H9 (cell line): Measurements from ENCODE around the gene GLRA3. TPM values are rescaled to one million over a fixed set of nuclear protein-coding genes. Genes with fewer than 3 reads are reported as not detected.

ENCODE experiments used
- DNase-seq: peaks from one replicate; pipeline ENCODE4 v3.0.0-alpha.2; 2017
- H2AFZ ChIP-seq: one replicate; pipeline ENCODE4 v1.6.1; 2013; ENCODE audit warnings: mild to moderate bottlenecking, low read length, control low read depth, moderate library complexity
- H2AK5ac ChIP-seq: 2 replicates; pipeline ENCODE4 v1.6.1; 2013; ENCODE audit warnings: low read length, control low read depth, mixed read lengths; ENCODE audit not compliant: insufficient read length
- H2BK120ac ChIP-seq: one replicate; pipeline ENCODE4 v1.6.1; 2013; ENCODE audit warnings: low read depth, mild to moderate bottlenecking, low read length, control low read depth, inconsistent platforms; ENCODE audit not compliant: poor library complexity, severe bottlenecking
- H2BK12ac ChIP-seq: 2 replicates; pipeline ENCODE4 v1.6.1; 2013; ENCODE audit warnings: low read length, control low read depth, mixed read lengths, low read depth; ENCODE audit not compliant: insufficient read length
- H2BK15ac ChIP-seq: 2 replicates; pipeline ENCODE4 v1.6.1; 2013; ENCODE audit warnings: low read depth, low read length, control low read depth
- H2BK20ac ChIP-seq: one replicate; pipeline ENCODE4 v1.6.1; 2013; ENCODE audit warnings: low read depth, mild to moderate bottlenecking, low read length, control low read depth, inconsistent platforms; ENCODE audit not compliant: poor library complexity, severe bottlenecking
- H2BK5ac ChIP-seq: 2 replicates; pipeline ENCODE4 v1.6.1; 2013; ENCODE audit warnings: low read length, control low read depth, mixed read lengths; ENCODE audit not compliant: insufficient read length
- H3K14ac ChIP-seq: 2 replicates; pipeline ENCODE4 v1.6.1; 2013; ENCODE audit warnings: low read length, control low read depth; ENCODE audit not compliant: insufficient read depth
- H3K18ac ChIP-seq: 2 replicates; pipeline ENCODE4 v1.6.1; 2013; ENCODE audit warnings: low read depth, mild to moderate bottlenecking, mixed read lengths, low read length, control low read depth; ENCODE audit not compliant: insufficient read length
- H3K23ac ChIP-seq: 2 replicates; pipeline ENCODE4 v1.6.1; 2013; ENCODE audit warnings: low read length, control low read depth, mixed read lengths, low read depth; ENCODE audit not compliant: insufficient read length
- H3K23me2 ChIP-seq: 2 replicates; pipeline ENCODE4 v1.6.1; 2013; ENCODE audit warnings: low read depth, mild to moderate bottlenecking, mixed read lengths, low read length, control low read depth; ENCODE audit not compliant: insufficient read length, poor library complexity, severe bottlenecking
- H3K27ac ChIP-seq: 2 replicates; pipeline ENCODE4 v1.5.1; 2013; ENCODE audit warnings: low read length, control low read depth, mixed read lengths, low read depth; ENCODE audit not compliant: insufficient read length
- H3K27me3 ChIP-seq: 2 replicates; pipeline ENCODE4 v1.6.1; 2013; ENCODE audit warnings: low read length, control low read depth, inconsistent platforms; ENCODE audit not compliant: insufficient read depth
- H3K4ac ChIP-seq: 2 replicates; pipeline ENCODE4 v1.6.1; 2013; ENCODE audit warnings: low read depth, mild to moderate bottlenecking, control low read depth, inconsistent platforms, low read length, moderate library complexity
- H3K4me1 ChIP-seq: 2 replicates; pipeline ENCODE4 v1.6.1; 2013; ENCODE audit warnings: low read length, control low read depth, inconsistent platforms; ENCODE audit not compliant: insufficient read depth
- H3K4me2 ChIP-seq: 2 replicates; pipeline ENCODE4 v1.6.1; 2013; ENCODE audit warnings: low read length, control low read depth, mixed read lengths; ENCODE audit not compliant: insufficient read length, insufficient read depth
- H3K56ac ChIP-seq: 2 replicates; pipeline ENCODE4 v1.6.1; 2013; ENCODE audit warnings: low read depth, mild to moderate bottlenecking, mixed read lengths, low read length, control low read depth; ENCODE audit not compliant: insufficient read length
- H3K79me1 ChIP-seq: 2 replicates; pipeline ENCODE4 v1.6.1; 2013; ENCODE audit warnings: low read depth, mild to moderate bottlenecking, moderate library complexity, low read length, control low read depth, inconsistent platforms; ENCODE audit not compliant: insufficient read depth, poor library complexity, severe bottlenecking
- H3K79me2 ChIP-seq: 2 replicates; pipeline ENCODE4 v1.6.1; 2013; ENCODE audit warnings: low read length, control low read depth, inconsistent platforms; ENCODE audit not compliant: insufficient read depth
- H3K9ac ChIP-seq: 2 replicates; pipeline ENCODE4 v1.6.1; 2013; ENCODE audit warnings: low read length, control low read depth, mixed read lengths; ENCODE audit not compliant: insufficient read length; ENCODE audit errors: extremely low read depth
- H3K9me3 ChIP-seq: one replicate; pipeline ENCODE4 v1.6.1; 2013; ENCODE audit warnings: low read depth, low read length, inconsistent platforms; ENCODE audit not compliant: control insufficient read depth
- H3T11ph ChIP-seq: one replicate; pipeline ENCODE4 v1.6.1; 2013; ENCODE audit warnings: mild to moderate bottlenecking, low read length, control low read depth, inconsistent platforms
- H4K20me1 ChIP-seq: one replicate; pipeline ENCODE4 v1.6.1; 2013; ENCODE audit not compliant: control insufficient read depth, insufficient read length, insufficient read depth
- H4K5ac ChIP-seq: 2 replicates; pipeline ENCODE4 v1.6.1; 2013; ENCODE audit warnings: low read depth, mild to moderate bottlenecking, mixed read lengths, low read length, control low read depth; ENCODE audit not compliant: insufficient read length
- H4K8ac ChIP-seq: replicated peaks from 2 replicates; pipeline ENCODE4 v1.6.1; 2013; ENCODE audit warnings: low read length, control low read depth, mixed read lengths, low read depth; ENCODE audit not compliant: insufficient read length
- H4K91ac ChIP-seq: 2 replicates; pipeline ENCODE4 v1.6.1; 2013; ENCODE audit warnings: low read depth, mild to moderate bottlenecking, moderate library complexity, mixed read lengths, low read length, control low read depth; ENCODE audit not compliant: insufficient read length
- H3K27ac Mint-ChIP-seq, 3 experiments: 2 replicates in 2 of 3; 3 replicates in 1 of 3; pipeline ENCODE4 v1.8.0; 2020 to 2021; ENCODE audit warnings: mixed read lengths in 3 of 3, mild to moderate bottlenecking in 1 of 3, moderate library complexity in 1 of 3
- H3K27me3 Mint-ChIP-seq: 2 replicates; pipeline ENCODE4 v1.8.0; 2021; ENCODE audit warnings: low read depth, mild to moderate bottlenecking, moderate library complexity, mixed read lengths
- H3K36me3 Mint-ChIP-seq, 3 experiments: 2 replicates in 2 of 3; 3 replicates in 1 of 3; pipeline ENCODE4 v1.8.0; 2020 to 2021; ENCODE audit warnings: low read depth in 3 of 3, mixed read lengths in 3 of 3; ENCODE audit not compliant: insufficient read depth in 1 of 3
- H3K4me1 Mint-ChIP-seq, 2 experiments: 2 replicates each; pipeline ENCODE4 v1.8.0; 2020; ENCODE audit warnings: mixed read lengths in 2 of 2
- H3K4me3 Mint-ChIP-seq, 2 experiments: 2 replicates in 1 of 2; 3 replicates in 1 of 2; pipeline ENCODE4 v1.8.0; 2020 to 2021; ENCODE audit warnings: mild to moderate bottlenecking in 2 of 2, mixed read lengths in 2 of 2, moderate library complexity in 1 of 2
- H3K9me3 Mint-ChIP-seq, 2 experiments: 2 replicates in 1 of 2; 3 replicates in 1 of 2; pipeline ENCODE4 v1.8.0; 2020; ENCODE audit warnings: mild to moderate bottlenecking in 2 of 2, mixed read lengths in 2 of 2, moderate library complexity in 1 of 2
- WGBS: extraction: QIAGEN DNeasy Blood & Tissue Kit; methylation state at CpG from one replicate; pipeline ENCODE4 v1.1.7; 2013; ENCODE audit warnings: missing lambda C conversion rate, low lambda C conversion rate, mixed read lengths; ENCODE audit not compliant: insufficient read length; ENCODE audit errors: extremely low coverage; 5-methylcytosine and 5-hydroxymethylcytosine counted together
- total RNA-seq: library from RNA; stranded (reverse); gene quantifications from 2 replicates; pipeline ENCODE4 v1.2.1, GENCODE V29; 2021
- TF ChIP-seq, protein P1 (sequence below): fragments of 200-600 bp; sonication (generic); conservative IDR thresholded peaks from 3 replicates; pipeline ENCODE4 v1.8.0; 2021; ENCODE audit warnings: antibody characterized with exemption, mild to moderate bottlenecking

The GLRA3 gene
- total RNA-seq, 1 experiment from 2014 or later = 0.09 TPM

DNA sequence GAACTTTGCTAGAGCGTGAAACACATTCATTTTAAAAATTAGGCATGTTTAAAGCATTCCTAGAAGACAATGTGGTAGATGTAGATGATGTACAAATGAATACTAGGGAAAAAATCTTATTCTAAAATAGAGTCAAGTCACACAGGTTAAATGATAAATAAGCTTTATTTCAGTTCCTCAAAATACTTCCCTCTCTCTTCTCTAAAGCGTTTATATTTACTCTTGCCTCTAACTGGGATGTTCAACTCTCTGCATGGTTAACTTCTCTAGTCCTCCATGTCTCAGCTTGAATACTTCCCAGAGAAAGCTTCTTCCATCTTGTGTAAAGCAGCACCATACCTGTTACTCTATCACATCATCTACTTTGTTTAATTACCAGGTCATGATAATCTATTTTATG is 30.9 kb upstream of the GLRA3 start:
- TF ChIP-seq, protein P1, sequence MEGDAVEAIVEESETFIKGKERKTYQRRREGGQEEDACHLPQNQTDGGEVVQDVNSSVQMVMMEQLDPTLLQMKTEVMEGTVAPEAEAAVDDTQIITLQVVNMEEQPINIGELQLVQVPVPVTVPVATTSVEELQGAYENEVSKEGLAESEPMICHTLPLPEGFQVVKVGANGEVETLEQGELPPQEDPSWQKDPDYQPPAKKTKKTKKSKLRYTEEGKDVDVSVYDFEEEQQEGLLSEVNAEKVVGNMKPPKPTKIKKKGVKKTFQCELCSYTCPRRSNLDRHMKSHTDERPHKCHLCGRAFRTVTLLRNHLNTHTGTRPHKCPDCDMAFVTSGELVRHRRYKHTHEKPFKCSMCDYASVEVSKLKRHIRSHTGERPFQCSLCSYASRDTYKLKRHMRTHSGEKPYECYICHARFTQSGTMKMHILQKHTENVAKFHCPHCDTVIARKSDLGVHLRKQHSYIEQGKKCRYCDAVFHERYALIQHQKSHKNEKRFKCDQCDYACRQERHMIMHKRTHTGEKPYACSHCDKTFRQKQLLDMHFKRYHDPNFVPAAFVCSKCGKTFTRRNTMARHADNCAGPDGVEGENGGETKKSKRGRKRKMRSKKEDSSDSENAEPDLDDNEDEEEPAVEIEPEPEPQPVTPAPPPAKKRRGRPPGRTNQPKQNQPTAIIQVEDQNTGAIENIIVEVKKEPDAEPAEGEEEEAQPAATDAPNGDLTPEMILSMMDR = no peak
- no peaks in the 10 kb centered on the region for H3K9me3 ChIP-seq
- Mint-ChIP-seq H3K36me3 (peaks cover 0 to 9% (median 0%) of the 10 kb centered on the region in 3 experiments; a peak in 2 of 7 replicates), H3K4me3 (no peak overlapping the region), H3K27me3 (no peaks in the 10 kb centered on the region), H3K4me1 (peaks cover 6 to 8% of the 10 kb centered on the region in 2 experiments), H3K27ac (no peak overlapping the region), H3K9me3 (peaks cover 0 to 3% of the 10 kb centered on the region in 2 experiments; a peak in 1 of 5 replicates)
- no peak overlapping the region for H2AFZ ChIP-seq
- H3K9ac ChIP-seq = no peak overlapping the region
- no peak overlapping the region for H3K18ac ChIP-seq
- no peak overlapping the region for H4K8ac ChIP-seq
- no peak overlapping the region for H2BK15ac ChIP-seq
- no peaks in the 10 kb centered on the region for H3K23me2 ChIP-seq
- no peak overlapping the region for H4K5ac ChIP-seq
- no peak overlapping the region for H3T11ph ChIP-seq
- H3K56ac ChIP-seq = no peak overlapping the region
- H3K4me2 ChIP-seq = no peak overlapping the region
- no peak for DNase-seq
- no peak overlapping the region for H3K4ac ChIP-seq
- no CpG with 5 or more reads among the region's 2 CpGs for WGBS
- H3K14ac ChIP-seq = no peak overlapping the region
- H2BK12ac ChIP-seq = no peak overlapping the region
- no peaks in the 10 kb centered on the region for H3K79me2 ChIP-seq
- no peak overlapping the region for H3K23ac ChIP-seq
- no peaks in the 10 kb centered on the region for H3K79me1 ChIP-seq
- no peak overlapping the region for H2BK5ac ChIP-seq
- H4K91ac ChIP-seq = no peak overlapping the region
- no peak overlapping the region for H2AK5ac ChIP-seq
- H3K4me1 ChIP-seq = no peaks in the 10 kb centered on the region; the same call in 1 of the 2 replicates
- H3K27ac ChIP-seq = no peak overlapping the region
- H3K27me3 ChIP-seq = no peaks in the 10 kb centered on the region
- H4K20me1 ChIP-seq = no peaks in the 10 kb centered on the region
- H2BK120ac ChIP-seq = no peak overlapping the region
- no peak overlapping the region for H2BK20ac ChIP-seq
